ENCODE results near the gene TTC6.

Gene TTC6

GRCh38 chr14:37596790-37597472 is 1.5 kb downstream of the TTC6 start:
- DNase-seq (ENCODE audit: low read depth), result no peak
- H3K4me3 ChIP-seq (ENCODE audit: low read depth, low read length), result no peak overlapping the region
- no peak for TF ChIP-seq MYC (IDR thresholded peaks at IDR 0.05; ENCODE audit: low read depth, low read length)
- TF ChIP-seq MAX (IDR thresholded peaks at IDR 0.05; ENCODE audit: low read depth, low read length), result no peak
- no peak for TF ChIP-seq CTCF (IDR thresholded peaks at IDR 0.05; ENCODE audit: low read depth, low read length)
- no peak for TF ChIP-seq POLR2A (IDR thresholded peaks at IDR 0.05; ENCODE audit: extremely low read depth, insufficient read length)

GRCh38 chr14:37597538-37597913 is 2.1 kb downstream of the TTC6 start:
- no peak for DNase-seq (ENCODE audit: low read depth)
- no peak overlapping the region for H3K4me3 ChIP-seq (ENCODE audit: low read depth, low read length)
- TF ChIP-seq MYC (IDR thresholded peaks at IDR 0.05; ENCODE audit: low read depth, low read length) (no peak), MAX (IDR thresholded peaks at IDR 0.05; ENCODE audit: low read depth, low read length) (no peak), POLR2A (IDR thresholded peaks at IDR 0.05; ENCODE audit: extremely low read depth, insufficient read length) (no peak), CTCF (IDR thresholded peaks at IDR 0.05; ENCODE audit: low read depth, low read length) (no peak)

GRCh38 chr14:37597914-37598746 is 2.7 kb downstream of the TTC6 start:
- no peak for TF ChIP-seq MAX (IDR thresholded peaks at IDR 0.05; ENCODE audit: low read depth, low read length)
- no peak for TF ChIP-seq POLR2A (IDR thresholded peaks at IDR 0.05; ENCODE audit: extremely low read depth, insufficient read length)
- no peak for TF ChIP-seq CTCF (IDR thresholded peaks at IDR 0.05; ENCODE audit: low read depth, low read length)
- TF ChIP-seq MYC (IDR thresholded peaks at IDR 0.05; ENCODE audit: low read depth, low read length), result no peak
- H3K4me3 ChIP-seq (ENCODE audit: low read depth, low read length), result no peak overlapping the region
- DNase-seq (ENCODE audit: low read depth), result no peak

GRCh38 chr14:37598747-37599506 is 3.5 kb downstream of the TTC6 start:
- TF ChIP-seq POLR2A (IDR thresholded peaks at IDR 0.05; ENCODE audit: extremely low read depth, insufficient read length) (no peak), MYC (IDR thresholded peaks at IDR 0.05; ENCODE audit: low read depth, low read length) (no peak), CTCF (IDR thresholded peaks at IDR 0.05; ENCODE audit: low read depth, low read length) (no peak), MAX (IDR thresholded peaks at IDR 0.05; ENCODE audit: low read depth, low read length) (no peak)
- no peak overlapping the region for H3K4me3 ChIP-seq (ENCODE audit: low read depth, low read length)
- DNase-seq (ENCODE audit: low read depth), result no peak

GRCh38 chr14:37599507-37600368 is 4.3 kb downstream of the TTC6 start:
- H3K4me3 ChIP-seq (ENCODE audit: low read depth, low read length), result no peak overlapping the region
- DNase-seq (ENCODE audit: low read depth), result no peak
- TF ChIP-seq MAX (IDR thresholded peaks at IDR 0.05; ENCODE audit: low read depth, low read length) (no peak), POLR2A (IDR thresholded peaks at IDR 0.05; ENCODE audit: extremely low read depth, insufficient read length) (no peak), MYC (IDR thresholded peaks at IDR 0.05; ENCODE audit: low read depth, low read length) (no peak)
